HG03439 (cell line): ENCODE results near the gene OSBPL8.

Experiments
- ATAC-seq: cut with Tn5 transposase; IDR thresholded peaks from one replicate; pipeline ENCODE4 v1.9.1; 2021; ENCODE audit warnings: mild to moderate bottlenecking, moderate library complexity; ENCODE audit not compliant: unreplicated experiment

Gene OSBPL8

GRCh38 chr12:76559400-76560085 is at the start of gene OSBPL8:
Gene OSBPL8, minus strand, starts transcription at chr12:76559771. Its CDS starts 72,220 bp downstream, at chr12:76487551.
- peak; percentile 85 for ATAC-seq

- ATAC-seq: no peak
Observed at GRCh38 chr12:76608070-76608469, 48.5 kb upstream of the OSBPL8 start.

- no peak for ATAC-seq
Observed at GRCh38 chr12:76595056-76595455, 35.5 kb upstream of the OSBPL8 start.

GRCh38 chr12:76591476-76591875 is 31.9 kb upstream of the OSBPL8 start:
- no peak for ATAC-seq

GRCh38 chr12:76590131-76590530 is 30.6 kb upstream of the OSBPL8 start:
- no peak for ATAC-seq

- ATAC-seq: no peak
Observed at GRCh38 chr12:76588881-76589565, 29.5 kb upstream of the OSBPL8 start.

- no peak for ATAC-seq
Observed at GRCh38 chr12:76587428-76588178, 28.0 kb upstream of the OSBPL8 start.

GRCh38 chr12:76586764-76587395 is 27.3 kb upstream of the OSBPL8 start:
- ATAC-seq: no peak

- no peak for ATAC-seq
Observed at GRCh38 chr12:76583301-76583700, 23.7 kb upstream of the OSBPL8 start.

GRCh38 chr12:76573840-76574373 is 14.3 kb upstream of the OSBPL8 start:
- no peak for ATAC-seq

GRCh38 chr12:76571256-76571655 is 11.7 kb upstream of the OSBPL8 start:
- ATAC-seq: no peak

GRCh38 chr12:76569685-76570604 is 10.4 kb upstream of the OSBPL8 start:
- ATAC-seq: no peak

- ATAC-seq: no peak
Observed at GRCh38 chr12:76568888-76569551, 9.4 kb upstream of the OSBPL8 start.

GRCh38 chr12:76568130-76568529 is 8.6 kb upstream of the OSBPL8 start:
- no peak for ATAC-seq

GRCh38 chr12:76563061-76563460 is 3.5 kb upstream of the OSBPL8 start:
- no peak for ATAC-seq

GRCh38 chr12:76562130-76562529 is 2.6 kb upstream of the OSBPL8 start:
- no peak for ATAC-seq

- no peak for ATAC-seq
Observed at GRCh38 chr12:76560086-76560491, 518 bp upstream of the OSBPL8 start.

- ATAC-seq: peak; percentile 51
Observed at GRCh38 chr12:76558684-76559399, 729 bp downstream of the OSBPL8 start.

- no peak for ATAC-seq
Observed at GRCh38 chr12:76556368-76556767, 3.2 kb downstream of the OSBPL8 start.
